NCI-H2227 (cell line): Measurements from ENCODE around the gene PTPN3.
"Not testable (repeated sequence)": the region's sequence is repeated elsewhere in the genome, so short reads cannot be mapped to it uniquely, and the experiment has no call there.

Experiments
- DNase-seq: peaks from one replicate; lab custom pipeline; 2025; ENCODE audit not compliant: unreplicated experiment; lab: John Stamatoyannopoulos, UW

The PTPN3 gene

DNA sequence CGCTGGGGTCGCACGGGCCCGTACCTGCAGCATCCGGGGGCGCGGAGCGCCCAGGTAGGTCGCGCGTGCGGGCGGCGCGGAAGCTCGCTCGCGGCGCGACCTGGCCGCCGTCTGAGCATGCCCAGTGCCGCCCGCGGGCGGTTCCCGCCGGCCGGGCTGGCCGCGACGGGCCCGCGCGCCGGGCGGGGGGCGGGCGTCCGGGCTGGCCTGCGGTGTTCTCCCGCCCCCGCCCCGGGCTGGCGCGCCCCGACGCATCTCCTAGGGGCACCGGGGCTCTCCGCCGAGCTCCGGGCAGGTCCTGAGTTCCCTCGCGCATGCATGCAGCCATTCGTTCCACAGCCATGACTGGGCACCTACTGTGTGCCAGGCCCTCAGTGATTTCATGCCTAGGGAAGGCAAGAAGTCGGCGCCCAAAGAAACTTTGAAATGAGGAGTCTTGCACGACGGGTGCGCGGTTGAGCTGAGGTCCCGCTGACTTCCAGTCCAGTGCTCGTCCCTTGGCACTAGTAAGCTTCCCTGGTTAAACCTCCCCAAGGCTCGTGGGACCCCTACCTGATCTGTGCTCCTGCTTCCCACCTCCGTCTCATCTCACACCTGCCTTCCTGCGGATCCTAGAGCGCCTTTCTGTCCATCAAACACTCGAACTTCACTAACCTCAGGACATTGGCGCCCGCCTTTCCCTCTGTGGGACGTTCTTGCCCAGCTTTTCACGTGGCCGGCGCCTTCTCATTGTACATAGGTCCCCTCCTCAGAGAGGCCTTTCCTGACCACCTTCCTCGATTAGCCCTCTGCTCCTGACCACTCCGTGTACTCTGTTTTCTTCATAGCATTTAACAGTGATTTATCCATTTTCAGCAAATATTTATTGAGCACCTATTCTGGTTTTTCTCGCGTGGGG is at the start of gene PTPN3:
Gene PTPN3, minus strand, starts transcription at position 113 of the 898 bp plus-strand sequence. CDS start 34,873 bp downstream, outside the sequence.
- DNase-seq = peak; percentile 23

GRCh38 chr9:109544954-109545353 is 46.8 kb upstream of the PTPN3 start:
- not testable (repeated sequence) for DNase-seq

- DNase-seq = no peak
Measured at GRCh38 chr9:109542922-109543321, 44.8 kb upstream of the PTPN3 start.

DNA sequence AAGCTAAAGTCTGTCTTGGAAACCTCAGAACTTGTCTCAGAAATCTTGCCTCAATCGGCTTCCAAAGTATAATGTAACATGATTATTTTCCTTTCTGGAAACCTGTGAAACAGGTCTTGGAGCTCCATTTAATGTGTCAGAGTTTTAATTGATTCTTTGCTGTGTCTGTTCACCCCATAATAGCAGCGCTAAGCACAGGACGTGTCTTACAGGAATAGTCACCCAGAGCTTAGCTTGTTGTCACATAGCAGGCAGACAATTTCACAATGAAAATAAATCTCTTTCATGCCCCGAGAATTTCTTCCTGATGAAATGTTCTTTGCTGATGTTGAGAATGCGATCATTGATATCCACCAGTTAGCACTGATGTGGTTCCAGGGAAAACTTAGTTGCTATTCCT is 40.2 kb upstream of the PTPN3 start:
- DNase-seq = no peak

DNA sequence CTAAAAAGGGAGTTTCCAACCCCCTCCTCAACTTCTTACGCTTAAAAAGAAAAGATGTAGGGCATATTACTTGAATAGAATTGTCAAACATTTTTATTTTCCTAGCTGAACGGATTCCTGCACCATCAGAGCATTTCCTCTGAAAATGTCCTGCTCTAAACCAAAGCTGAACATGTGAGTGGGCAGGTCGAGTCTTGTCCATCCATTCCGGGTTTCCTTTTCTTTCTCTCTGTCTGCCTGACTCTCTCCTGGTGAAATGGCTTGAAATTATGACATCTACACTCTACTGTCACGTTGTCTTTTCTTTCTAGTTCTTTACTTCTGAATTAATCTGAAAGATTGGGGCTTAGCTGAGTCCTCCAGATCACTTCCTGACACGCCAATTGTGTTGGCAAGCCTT is 39.2 kb upstream of the PTPN3 start:
- DNase-seq = no peak

DNA sequence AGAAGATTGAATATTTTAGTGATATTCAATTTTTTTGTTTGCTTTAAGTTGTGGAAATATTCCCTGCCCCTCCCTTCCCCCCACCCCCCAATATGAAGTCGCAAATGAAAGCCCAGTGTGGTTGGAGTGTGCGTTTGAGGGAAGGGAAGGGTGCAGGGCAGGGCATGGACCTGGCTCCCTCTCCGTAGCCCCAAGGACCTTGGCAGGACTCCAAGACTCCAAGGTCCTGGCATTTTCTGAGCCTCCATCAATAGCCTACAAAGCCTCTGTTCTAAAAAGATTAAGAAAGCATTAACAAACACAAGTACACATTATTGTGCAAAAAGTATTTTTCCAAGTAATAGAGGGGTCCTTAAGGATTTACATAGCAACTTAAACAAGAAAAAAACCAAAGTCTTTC is 38.8 kb upstream of the PTPN3 start:
- DNase-seq = no peak

- no peak for DNase-seq
Measured at GRCh38 chr9:109535365-109535764, 37.3 kb upstream of the PTPN3 start.

DNA sequence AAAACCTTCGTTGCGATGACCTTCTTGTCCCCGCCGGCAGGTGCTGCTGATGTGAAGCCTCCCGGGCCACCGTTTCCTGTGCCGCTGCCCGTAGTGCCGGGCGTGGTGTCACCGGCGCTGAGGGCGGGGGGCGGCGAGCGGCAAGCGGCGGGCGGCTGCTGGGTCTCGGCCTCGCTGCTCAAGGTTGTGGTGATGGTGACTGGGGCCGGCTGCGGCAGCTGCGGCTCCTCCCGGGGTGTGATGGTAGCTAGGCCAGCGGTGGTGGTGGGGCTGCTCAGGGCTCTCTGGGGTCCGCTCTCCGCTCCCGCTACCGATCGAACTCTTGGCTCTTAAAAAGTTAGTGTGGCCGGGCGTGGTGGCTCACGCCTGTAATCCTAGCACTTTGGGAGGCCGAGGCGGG is 36.0 kb upstream of the PTPN3 start:
- no peak for DNase-seq

DNA sequence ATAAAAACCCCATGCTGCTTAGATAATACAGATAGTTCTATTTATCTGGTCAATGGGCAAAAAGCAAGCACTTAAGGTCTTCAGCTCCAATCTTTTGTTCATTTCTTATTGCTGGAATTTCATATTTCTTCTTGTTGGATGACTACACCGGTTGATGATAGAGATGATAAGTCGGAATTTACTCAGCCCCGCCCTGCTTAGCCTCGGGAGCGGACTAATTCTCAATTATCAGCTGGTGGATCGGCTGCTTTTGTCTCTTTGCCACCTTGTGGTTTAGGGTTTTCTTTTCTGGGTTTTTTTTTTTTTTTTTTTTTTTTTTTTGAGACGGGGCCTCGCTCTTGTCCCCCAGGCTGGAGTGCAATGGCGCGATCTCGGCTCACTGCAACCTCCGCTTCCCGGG is 34.5 kb upstream of the PTPN3 start:
- DNase-seq = not testable (repeated sequence)

DNA sequence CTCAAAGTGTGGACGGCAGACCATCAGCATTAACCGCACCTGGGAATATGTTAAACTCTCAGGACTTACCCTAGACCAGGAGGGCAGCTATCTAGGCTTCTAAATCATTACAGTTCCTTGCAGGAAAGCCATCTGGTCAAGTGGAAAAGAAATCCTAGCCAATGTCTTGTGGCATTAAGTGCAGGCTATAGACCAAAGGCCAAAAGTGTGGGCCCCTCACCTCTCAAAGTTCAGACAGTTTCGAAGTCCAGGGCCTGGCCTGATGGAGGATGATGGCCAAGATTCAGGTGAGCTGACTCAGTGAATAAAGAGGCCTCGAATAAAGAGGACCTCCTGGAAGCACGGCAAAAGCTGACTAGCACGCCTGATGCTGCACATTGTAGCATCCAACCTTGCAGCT is 24.0 kb upstream of the PTPN3 start:
- no peak for DNase-seq

DNA sequence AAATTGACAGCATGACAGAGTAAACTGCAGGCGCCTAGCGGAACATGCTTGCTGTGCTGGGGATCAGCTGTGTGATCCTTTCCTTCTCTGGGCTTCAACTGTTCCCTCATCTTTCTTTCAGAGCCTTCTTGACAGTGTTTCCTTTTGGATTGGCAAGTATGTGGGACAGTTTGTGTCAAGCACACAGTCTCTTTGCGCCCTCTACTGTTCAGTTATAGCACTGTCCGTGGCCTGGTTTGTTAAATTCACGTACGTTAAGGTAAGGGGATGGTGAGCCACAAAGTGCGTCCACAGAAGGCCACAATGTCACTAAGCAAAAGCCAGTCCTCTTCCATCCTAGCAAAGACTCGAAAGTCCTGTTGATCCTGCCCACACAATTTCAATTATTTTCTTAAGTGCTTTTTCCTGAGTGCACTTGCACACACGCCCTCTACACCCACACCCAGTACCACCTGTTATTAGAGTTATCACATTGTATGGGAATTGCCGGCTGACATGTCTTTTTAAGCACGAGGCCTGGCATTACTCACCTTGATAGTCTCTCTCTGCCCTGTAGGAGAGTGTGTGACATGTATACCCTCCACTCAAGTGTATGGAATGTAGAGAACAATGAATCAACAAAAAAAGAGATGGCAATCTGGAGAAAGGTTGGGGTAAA is 22.5 kb upstream of the PTPN3 start:
- peak; percentile 69 for DNase-seq

DNA sequence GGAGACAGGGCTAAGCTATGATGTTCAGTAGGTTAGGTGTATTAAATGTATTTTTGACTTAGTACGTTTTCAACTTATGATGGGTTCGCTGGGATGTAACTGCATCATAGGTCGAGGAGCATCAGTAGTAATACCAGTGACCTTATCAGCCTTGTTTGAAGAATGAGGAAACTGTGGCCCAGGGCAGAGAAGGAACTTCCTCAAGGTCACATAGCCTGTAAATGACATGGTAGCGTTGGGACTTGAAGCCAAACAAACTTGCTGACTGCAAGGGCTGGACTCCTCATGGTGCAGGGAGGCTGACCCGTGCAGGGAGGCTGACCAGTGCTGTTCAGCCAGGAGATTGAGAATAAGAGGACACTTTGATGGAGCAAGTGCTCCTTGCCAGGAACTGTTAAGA is 21.3 kb upstream of the PTPN3 start:
- DNase-seq = no peak

DNA sequence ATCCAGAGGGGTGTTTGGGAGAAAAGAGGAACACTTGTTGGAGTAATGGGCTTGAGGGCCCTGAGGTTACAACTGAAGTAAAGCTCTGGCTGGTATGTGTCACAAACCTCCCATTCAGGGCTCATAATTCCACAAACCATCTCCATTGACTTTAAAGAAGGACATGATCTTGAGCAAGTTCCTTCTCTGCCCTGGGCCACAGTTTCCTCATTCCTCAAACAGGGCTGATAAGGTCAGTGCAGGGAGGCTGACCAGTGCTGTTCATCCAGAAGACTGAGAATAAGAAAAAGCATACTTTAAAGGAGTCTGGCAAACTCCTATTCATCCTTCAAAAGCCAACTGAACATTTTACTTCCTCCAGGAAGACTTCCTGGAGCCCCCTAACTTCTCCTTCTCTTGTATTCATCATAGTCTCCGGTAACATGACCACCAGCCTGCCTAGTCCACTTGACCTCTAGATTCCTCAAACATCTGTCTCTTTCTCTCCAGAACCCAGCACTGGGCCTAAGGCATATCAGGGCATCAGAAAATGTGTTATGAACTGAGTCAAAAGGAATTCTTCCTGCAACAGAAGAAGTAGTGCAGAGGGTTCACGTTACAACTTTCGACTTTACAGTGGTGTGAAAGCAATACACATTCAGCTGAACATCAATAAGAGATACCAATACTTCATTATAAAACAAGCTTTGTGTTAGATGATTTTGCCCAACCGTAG is 20.7 kb upstream of the PTPN3 start:
- no peak for DNase-seq

DNA sequence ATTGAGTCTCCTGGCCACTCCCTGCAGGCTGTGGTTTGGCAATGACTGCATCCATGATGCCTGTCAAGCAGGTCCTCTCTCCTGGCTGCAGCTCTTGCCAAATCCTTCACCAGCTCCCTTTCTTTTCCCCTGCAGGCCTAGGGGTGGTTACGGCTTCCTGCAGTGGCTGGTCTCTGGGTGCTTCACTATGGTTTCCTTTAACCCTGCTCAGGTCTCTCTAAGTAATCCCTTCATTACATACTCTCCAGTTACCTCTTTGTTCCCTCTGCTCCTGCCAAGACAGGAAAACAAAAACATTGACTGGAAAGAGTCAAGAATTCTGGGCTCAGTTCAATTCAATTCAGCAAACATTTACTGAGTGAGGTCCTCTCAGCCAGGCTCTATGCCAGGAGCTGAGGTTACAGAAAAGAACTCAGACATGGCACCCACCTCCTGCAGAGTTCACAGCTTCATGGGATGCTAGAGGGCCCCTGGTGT is 19.8 kb upstream of the PTPN3 start:
- DNase-seq = no peak

DNA sequence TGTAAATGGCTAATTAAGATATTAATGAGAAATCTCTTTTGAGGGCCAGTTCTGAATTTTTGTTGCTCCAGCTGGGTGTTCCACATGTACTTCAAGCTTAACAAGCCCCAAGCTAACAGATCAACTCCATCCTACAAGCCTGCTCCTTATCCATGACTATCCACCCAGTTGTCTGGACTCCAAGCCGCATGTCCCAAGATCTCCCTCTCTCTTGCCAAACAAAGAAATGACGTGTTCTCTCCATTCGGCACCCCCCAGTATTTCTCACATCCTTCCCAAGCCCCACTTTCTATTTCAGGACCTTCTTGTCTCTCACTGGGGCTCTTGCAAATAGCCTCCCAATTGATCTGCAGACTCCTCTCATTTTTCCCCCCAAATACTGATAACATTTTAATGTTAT is 15.8 kb upstream of the PTPN3 start:
- DNase-seq = no peak

DNA sequence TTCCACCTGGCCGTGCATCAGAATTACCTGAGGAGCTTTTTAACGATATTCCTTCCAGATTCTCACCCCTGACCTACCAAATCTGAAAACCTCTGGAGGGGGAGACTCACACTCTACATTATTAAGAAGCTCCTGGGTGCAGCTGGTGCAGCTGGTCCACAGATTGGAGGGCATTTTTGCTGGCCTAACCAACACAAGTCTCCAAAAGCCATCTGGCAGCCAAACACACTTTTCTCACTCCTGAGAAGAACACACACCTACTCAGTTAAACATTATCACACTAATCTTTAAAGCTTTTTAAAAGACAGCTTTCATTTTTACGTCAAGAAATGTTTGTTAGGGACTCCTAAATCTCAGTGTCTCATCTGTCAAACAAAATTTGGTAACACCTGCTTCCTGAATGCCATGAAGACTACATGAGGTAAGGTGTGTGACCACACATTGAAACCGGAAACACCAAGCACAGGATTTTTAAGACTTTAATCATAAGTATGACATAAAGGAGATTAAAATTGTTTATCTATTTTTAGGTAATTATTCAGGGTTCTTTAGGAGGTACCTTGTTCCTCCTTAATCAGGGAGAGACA is 14.2 kb upstream of the PTPN3 start:
- DNase-seq = no peak

DNA sequence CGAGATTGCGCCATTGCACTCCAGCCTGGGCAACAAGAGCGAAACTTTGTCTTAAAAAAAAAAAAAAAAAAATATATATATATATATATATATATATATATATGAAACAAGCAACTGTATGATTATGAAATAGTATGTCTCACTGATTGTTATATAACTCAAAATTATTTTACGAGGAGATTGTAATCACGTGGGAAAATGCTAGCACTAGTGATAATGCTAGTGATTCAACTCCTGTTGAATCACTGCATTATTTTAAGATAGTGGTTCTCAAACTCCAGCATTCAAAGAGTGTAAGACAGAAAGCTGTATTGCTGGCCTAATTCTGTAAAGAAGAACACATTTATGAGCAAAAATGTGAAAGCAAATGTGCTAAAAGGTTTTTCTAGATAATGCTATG is 12.4 kb upstream of the PTPN3 start:
- DNase-seq = no peak

DNA sequence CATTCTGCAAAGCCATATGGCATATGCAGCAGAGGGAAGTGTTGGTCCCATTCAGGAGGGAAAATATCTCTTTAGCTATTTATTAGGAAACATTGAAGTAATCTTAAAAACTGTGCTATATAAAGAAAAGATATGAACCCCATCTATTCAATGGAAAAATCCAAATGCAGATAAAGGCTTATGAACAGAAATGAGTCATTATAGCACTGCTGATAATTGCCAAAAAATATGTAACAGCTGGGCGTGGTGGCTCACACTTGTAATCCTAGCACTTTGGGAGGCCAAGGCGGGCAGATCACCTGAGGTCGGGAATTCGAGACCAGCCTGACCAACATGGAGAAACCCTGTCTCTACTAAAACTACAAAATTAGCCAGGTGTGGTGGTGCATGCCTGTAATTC is 11.9 kb upstream of the PTPN3 start:
- not testable (repeated sequence) for DNase-seq

- DNase-seq = no peak
Measured at GRCh38 chr9:109509611-109510010, 11.5 kb upstream of the PTPN3 start.

DNA sequence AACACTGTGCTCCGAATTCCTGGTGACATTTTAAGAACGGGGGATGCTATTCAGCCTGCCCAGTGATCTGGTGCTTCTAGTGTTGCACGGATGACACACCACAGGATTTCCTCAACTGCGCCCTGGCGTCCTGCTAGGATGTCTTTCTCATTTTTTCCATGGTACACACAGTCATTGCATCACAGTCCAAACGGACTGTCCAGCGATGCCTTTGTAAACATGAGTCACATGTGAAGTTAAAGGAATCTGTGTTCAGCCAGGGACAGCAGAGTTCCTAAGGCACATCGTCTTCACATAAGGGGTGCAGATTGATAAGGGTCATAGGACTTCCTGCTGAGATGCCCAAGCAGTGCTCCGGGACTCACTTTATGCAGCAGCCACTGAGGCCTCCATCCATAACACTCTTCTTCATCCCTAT is 9.3 kb upstream of the PTPN3 start:
- no peak for DNase-seq

GRCh38 chr9:109506097-109506712 is 8.1 kb upstream of the PTPN3 start:
- DNase-seq = no peak
